ENCODE measurements around the gene COL15A1. TPM values are rescaled to one million over a fixed set of nuclear protein-coding genes. Genes with fewer than 3 reads are reported as not detected.

COL15A1 gene
- total RNA-seq, 1 experiment from 2014 or later = not detected

DNA sequence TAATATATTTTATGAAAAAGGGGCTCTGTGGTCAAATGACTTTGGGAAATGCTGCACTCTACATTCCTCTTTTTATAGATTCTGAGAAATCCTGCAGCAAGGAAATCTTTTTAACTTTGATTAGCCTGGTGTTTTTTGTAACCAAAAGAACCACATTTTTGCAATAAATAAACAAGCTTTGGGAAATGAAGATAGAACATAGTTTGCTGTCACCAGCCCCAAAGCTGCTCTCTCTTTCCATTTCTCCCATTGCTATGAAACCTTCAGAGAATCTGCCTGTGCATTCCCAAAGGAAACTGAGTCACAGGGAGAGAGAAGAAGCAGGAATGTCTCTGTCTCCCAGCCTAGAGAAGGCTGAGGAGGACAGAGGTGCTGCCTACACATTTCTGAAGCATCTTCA lies 59.0 kb downstream of the COL15A1 start:
- Histone ChIP-seq H4K8ac (replicated peaks; ENCODE audit: insufficient read length, low read depth, low read length) (no peak overlapping the region), H3K4ac (ENCODE audit: low read depth, low read length) (no peak overlapping the region), H3K9ac (ENCODE audit: extremely low read depth, insufficient read length, low read length) (no peak overlapping the region), H2BK5ac (ENCODE audit: insufficient read length, low read length) (no peak overlapping the region), H3K27ac (ENCODE audit: insufficient read length, low read depth, low read length) (no peak overlapping the region), H4K5ac (ENCODE audit: insufficient read length, low read depth, low read length) (no peak overlapping the region), H2BK20ac (ENCODE audit: low read depth, low read length, poor library complexity, severe bottlenecking) (no peak overlapping the region), H2BK15ac (ENCODE audit: low read depth, low read length) (no peak overlapping the region), H2BK120ac (ENCODE audit: low read depth, low read length, poor library complexity, severe bottlenecking) (no peak overlapping the region), H3K14ac (ENCODE audit: insufficient read depth, low read length) (no peak overlapping the region), H3K4me1 (ENCODE audit: insufficient read depth, low read length) (no peaks in the 10 kb centered on the region), H3T11ph (ENCODE audit: low read length) (no peak overlapping the region), H3K23ac (ENCODE audit: insufficient read length, low read depth, low read length) (no peak overlapping the region), H3K79me1 (ENCODE audit: insufficient read depth, low read depth, low read length, poor library complexity, severe bottlenecking) (no peaks in the 10 kb centered on the region), H3K18ac (ENCODE audit: insufficient read length, low read depth, low read length) (no peak overlapping the region), H3K23me2 (ENCODE audit: insufficient read length, low read depth, low read length, poor library complexity, severe bottlenecking) (no peaks in the 10 kb centered on the region), H4K91ac (ENCODE audit: insufficient read length, low read depth, low read length) (no peak overlapping the region), H3K79me2 (ENCODE audit: insufficient read depth, low read length) (no peaks in the 10 kb centered on the region), H3K56ac (ENCODE audit: insufficient read length, low read depth, low read length) (no peak overlapping the region), H2BK12ac (ENCODE audit: insufficient read length, low read depth, low read length) (no peak overlapping the region), H3K4me2 (ENCODE audit: insufficient read depth, insufficient read length, low read length) (no peak overlapping the region), H4K20me1 (ENCODE audit: control insufficient read depth, insufficient read depth, insufficient read length) (no peaks in the 10 kb centered on the region), H3K27me3 (ENCODE audit: insufficient read depth, low read length) (no peaks in the 10 kb centered on the region), H2AFZ (ENCODE audit: low read length) (no peak overlapping the region), H3K9me3 (ENCODE audit: control insufficient read depth, low read depth, low read length) (no peaks in the 10 kb centered on the region), H2AK5ac (ENCODE audit: insufficient read length, low read length) (no peak overlapping the region)
- H3K27ac Mint-ChIP-seq = no peak overlapping the region
- H3K27me3 Mint-ChIP-seq (ENCODE audit: low read depth) = peaks cover 5% of the 10 kb centered on the region; the same call in 1 of the 2 replicates
- DNase-seq = no peak
- peaks cover 28 to 30% of the 10 kb centered on the region in 2 experiments for H3K4me1 Mint-ChIP-seq
- peaks cover 0 to 2% (median 0%) of the 10 kb centered on the region in 3 experiments; a peak in 3 of 7 replicates for H3K36me3 Mint-ChIP-seq (ENCODE audit: insufficient read depth in 1 of 3, low read depth in 3 of 3)
- TF ChIP-seq, protein P1, sequence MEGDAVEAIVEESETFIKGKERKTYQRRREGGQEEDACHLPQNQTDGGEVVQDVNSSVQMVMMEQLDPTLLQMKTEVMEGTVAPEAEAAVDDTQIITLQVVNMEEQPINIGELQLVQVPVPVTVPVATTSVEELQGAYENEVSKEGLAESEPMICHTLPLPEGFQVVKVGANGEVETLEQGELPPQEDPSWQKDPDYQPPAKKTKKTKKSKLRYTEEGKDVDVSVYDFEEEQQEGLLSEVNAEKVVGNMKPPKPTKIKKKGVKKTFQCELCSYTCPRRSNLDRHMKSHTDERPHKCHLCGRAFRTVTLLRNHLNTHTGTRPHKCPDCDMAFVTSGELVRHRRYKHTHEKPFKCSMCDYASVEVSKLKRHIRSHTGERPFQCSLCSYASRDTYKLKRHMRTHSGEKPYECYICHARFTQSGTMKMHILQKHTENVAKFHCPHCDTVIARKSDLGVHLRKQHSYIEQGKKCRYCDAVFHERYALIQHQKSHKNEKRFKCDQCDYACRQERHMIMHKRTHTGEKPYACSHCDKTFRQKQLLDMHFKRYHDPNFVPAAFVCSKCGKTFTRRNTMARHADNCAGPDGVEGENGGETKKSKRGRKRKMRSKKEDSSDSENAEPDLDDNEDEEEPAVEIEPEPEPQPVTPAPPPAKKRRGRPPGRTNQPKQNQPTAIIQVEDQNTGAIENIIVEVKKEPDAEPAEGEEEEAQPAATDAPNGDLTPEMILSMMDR (conservative IDR thresholded peaks at IDR 0.05) = no peak
- no peak overlapping the region for H3K4me3 Mint-ChIP-seq
- peaks cover 10% of the 10 kb centered on the region in 2 experiments for H3K9me3 Mint-ChIP-seq
